ENCODE results near the gene PRR19.

GRCh38 chr19:42301646-42302203 is at the start of gene PRR19:
- TF ChIP-seq CTCF (IDR thresholded peaks at IDR 0.05) (no peak), POLR2A (IDR thresholded peaks at IDR 0.05) (no peak)
